KG1 (cell line): Measurements from ENCODE around the gene WDR19.

ENCODE experiments used
- DNase-seq: peaks from one replicate; lab custom pipeline; 2025; lab: John Stamatoyannopoulos, UW

WDR19 gene

DNA sequence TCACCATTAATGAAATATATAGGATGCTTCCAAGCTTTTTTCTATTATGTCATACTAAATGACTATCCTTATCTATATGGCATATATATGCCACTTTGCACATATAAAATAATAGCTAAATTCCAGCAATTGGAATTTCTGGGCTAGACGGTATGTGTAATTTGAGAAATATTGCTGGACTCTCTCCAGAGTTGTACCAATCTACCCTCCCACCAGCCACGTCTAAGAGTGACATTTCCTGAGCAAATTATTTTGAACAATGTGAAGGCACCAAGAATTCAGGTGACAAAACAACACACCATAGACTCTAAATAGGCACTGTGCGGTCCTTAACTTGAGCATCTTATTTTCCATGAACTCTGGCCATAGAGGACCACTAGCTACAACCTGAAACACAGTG lies 121.5 kb downstream of the WDR19 start:
- no peak for DNase-seq

- no peak for DNase-seq
Observed at GRCh38 chr4:39304651-39305050, 122.3 kb downstream of the WDR19 start.

DNA sequence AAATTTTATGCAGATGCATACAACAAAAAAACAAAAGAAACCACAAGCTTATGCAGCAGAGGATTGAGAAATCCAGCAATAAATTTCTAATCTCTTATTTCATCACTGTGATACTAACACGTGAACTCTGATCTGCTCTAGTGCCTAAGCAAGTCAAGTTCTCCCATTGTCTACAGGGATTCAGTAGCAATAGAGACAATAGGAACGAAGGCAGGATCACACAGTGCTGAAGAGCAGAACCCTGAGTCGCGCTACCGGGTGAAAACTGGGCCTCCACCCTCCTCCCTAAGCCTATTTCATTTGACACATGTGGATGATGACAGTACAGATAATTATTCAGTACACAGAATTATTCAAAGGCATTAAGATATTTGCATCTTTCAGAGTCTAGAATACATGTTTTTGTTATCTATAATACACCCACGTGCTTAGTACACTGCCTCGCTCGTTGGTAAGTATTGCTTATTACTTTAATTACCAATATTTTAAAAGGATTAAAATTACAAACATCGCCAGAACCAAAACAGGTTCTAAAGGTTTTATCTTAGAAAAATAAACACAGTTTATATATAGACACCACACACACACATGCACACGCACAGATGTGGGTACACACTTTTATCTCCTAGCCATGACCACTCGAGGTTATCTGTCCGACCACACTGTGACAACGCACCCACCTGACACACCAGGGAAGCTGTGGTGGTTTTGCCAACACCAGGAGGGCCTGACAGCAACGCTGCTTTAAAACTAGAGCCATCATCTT lies 123.8 kb downstream of the WDR19 start:
- no peak for DNase-seq

DNA sequence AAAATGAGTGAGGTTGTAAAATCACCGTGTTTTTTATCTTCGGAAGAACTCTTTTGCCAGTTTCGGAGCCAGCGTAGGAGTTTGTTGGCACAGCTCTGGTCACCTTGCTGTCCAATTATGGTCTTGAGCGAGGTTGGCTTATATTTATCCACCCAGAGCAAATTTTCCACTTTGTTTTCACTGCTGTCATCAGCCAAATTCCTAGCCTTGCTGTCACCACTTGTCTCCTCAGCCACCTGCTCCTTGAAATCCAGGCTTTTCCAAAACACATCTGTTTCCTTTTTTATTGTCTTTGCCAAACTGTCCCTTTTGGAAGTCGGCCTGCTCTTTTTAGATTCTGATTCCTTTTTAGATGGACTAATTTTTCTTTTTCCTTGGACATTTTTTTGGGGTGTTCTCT lies 126.3 kb downstream of the WDR19 start:
- DNase-seq = no peak

GRCh38 chr4:39312816-39313215 lies 130.5 kb downstream of the WDR19 start:
- DNase-seq = no peak

GRCh38 chr4:39319676-39320075 lies 137.3 kb downstream of the WDR19 start:
- DNase-seq = no peak

GRCh38 chr4:39320381-39321115 lies 138.2 kb downstream of the WDR19 start:
- no peak for DNase-seq

DNA sequence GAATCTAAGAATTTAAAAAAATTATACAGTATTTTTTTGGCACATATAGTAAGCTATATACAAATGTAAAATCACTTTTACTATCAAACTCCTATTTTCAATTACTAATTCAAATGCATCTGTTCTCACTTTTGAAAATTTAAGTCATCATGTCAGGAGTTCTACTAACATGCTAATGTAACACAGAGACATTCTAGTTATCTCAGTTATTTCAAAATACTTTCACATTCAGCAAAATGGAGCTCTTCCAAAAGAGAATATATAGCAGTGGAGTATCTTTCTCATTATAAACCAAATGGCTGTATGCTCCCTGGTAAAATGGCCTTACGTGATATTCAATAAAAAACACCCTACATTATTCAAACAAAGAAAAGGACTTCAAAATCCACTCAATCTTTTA lies 141.5 kb downstream of the WDR19 start:
- DNase-seq = no peak

DNA sequence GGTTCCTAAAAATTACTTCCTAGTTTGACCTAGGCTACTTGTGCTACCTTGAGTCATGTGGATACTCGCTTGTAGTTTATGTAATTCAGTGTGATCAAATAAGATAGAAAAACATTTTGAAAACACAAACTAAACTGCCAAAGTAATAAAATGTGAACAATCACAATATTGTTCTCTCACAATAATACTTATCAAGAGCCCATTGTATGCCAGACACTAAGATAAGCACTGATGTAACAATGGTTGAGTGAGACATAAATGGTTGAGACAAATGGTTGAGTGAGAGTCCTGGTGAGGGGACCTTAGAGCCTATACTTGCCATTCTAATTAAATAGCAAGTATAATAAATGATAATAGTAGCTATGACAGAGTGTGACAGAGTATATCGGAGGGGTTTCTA lies 142.1 kb downstream of the WDR19 start:
- DNase-seq = no peak

- no peak for DNase-seq
Observed at GRCh38 chr4:39324897-39325613, 142.7 kb downstream of the WDR19 start.

DNA sequence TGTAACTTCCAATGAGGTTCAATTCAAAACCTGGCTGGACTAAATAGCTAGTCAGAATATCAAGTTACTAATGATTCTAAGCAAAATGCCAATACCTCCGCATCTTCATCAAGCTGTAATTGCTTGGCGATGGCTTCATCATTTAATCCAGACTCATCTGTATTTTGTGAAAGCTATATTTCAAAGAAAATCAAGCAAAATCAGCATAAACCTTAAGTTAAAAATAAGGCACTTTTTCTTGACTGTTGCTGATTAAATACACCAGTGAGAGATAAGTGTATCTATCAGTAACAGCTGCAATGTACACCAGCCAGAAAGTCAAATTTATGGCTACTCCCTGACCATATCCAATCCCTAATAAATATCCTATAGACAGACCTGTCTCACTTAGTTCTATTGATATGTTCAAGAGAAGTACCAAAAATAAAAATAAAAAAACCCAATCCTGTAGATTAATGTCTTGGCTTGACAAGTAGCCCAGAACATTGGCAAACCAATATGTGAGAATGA lies 144.2 kb downstream of the WDR19 start:
- no peak for DNase-seq

DNA sequence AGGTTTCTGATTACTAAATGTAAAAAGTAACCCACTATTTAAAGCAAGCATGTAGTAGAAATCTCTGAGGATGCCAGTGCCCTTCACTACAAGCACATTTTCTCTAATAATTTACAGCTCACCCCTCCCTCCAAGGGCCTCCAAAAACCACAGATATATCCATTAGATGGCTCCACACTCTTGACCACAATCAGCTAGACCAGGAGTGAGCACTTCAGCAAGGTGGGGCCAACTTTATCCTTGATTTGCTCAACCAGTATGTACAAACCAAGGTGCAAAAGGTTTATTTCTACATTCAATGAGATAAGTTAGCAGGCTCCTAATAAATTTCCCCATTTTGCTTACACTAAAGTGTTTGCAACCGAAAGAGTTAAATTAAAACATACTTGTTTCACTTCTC lies 148.0 kb downstream of the WDR19 start:
- no peak for DNase-seq

DNA sequence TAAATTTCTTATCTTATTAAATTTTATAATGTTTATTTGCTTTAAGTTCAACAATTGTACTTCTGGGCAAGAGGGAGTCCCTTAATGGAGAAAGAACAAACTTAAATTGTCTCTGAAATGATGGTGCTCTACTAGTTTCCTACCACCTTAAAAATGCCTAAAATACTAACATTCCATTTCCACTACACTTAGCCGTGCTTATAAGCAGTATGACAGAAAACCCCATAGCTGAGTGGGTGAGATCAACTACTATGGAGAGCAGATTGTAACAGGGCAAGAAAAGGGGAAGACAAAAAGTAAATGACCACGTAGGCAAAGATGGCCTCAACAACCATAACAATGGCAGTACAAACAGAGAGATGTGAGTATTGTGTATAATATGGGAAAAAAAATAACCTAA lies 148.9 kb downstream of the WDR19 start:
- no peak for DNase-seq
